ENCODE measurements around the gene ERC1. TPM values are rescaled to one million over a fixed set of nuclear protein-coding genes. Genes with fewer than 3 reads are reported as not detected.

The ERC1 gene
- total RNA-seq, 2 donors from 2014 or later, result 18.9 to 72.9 TPM

DNA sequence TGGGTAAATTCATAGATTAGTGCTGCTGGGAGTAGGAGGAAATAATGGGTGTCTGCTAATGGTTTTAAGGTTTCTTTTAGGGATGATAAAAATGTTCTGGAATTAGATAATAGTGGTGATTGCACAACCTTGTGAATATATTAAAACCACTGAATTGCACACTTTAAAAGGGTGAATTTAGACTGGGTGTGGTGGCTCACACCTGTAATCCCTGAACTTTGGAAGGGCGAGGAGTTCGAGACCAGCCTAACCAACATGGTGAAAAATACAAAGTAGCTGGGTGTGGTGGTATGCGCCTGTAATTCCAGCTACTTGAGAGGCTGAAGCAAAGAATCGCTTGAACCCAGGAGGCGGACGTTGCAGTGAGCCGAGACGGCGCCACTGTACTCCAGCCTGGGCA is 42.8 kb upstream of the ERC1 start:
- WGBS, result 93% methylated on average over 9 of the region's 9 CpGs
- Histone ChIP-seq H3K4me1 (replicated peaks) (no peaks in the 10 kb centered on the region), H3K27me3 (replicated peaks; ENCODE audit: insufficient read depth) (no peaks in the 10 kb centered on the region), H3K9me3 (no peaks in the 10 kb centered on the region), H3K27ac (no peak overlapping the region), H3K4me3 (no peak overlapping the region), H3K36me3 (no peaks in the 10 kb centered on the region)
- no peak for DNase-seq (ENCODE audit: low spot score)
- TF ChIP-seq, protein P1, sequence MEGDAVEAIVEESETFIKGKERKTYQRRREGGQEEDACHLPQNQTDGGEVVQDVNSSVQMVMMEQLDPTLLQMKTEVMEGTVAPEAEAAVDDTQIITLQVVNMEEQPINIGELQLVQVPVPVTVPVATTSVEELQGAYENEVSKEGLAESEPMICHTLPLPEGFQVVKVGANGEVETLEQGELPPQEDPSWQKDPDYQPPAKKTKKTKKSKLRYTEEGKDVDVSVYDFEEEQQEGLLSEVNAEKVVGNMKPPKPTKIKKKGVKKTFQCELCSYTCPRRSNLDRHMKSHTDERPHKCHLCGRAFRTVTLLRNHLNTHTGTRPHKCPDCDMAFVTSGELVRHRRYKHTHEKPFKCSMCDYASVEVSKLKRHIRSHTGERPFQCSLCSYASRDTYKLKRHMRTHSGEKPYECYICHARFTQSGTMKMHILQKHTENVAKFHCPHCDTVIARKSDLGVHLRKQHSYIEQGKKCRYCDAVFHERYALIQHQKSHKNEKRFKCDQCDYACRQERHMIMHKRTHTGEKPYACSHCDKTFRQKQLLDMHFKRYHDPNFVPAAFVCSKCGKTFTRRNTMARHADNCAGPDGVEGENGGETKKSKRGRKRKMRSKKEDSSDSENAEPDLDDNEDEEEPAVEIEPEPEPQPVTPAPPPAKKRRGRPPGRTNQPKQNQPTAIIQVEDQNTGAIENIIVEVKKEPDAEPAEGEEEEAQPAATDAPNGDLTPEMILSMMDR (IDR thresholded peaks at IDR 0.05), result no peak
- TF ChIP-seq POLR2A (IDR thresholded peaks at IDR 0.05) (no peak), POLR2AphosphoS5 (IDR thresholded peaks at IDR 0.05) (no peak)
- intact Hi-C loops (cut with DNase I), result loop anchor here (2.0 kb wide), 2 partner anchors 195 to 377 kb away; partner anchors contain the start of gene WNK1

DNA sequence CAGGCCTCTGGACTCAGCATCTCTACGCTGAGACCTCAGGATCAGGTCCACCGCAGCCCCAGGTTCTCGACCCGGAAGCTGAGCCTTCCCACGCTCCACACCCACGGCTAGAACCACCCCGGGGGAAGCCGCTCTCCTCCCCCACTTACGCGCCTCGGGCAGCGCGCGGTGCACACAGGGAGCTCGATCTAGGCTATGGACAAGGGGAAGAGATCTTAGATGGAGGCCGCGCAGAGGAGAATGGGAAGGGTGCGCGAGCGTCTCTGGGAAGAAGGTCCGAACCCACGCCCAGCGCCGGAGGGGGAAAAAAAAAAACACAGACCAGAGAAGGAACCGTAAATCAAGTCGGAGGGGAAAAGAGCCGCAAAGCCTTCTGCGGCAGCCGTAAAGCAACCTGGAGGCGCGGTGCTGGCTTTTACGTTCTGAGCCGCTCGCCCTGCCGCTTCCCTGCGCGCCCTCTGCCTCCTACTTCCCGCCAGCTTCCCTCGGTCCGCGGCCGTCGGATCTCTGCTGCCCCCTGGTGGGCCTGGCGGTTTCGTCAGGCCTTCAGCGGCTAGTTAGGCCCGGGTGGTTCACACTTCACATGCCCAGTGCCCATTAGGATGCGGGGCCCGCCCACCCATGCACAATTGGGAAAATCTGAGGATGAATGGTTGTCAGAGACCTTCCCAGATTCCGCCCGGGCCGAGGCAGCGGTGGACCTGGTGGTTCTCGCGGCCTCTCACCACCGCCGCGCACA is 41.4 kb upstream of the ERC1 start, which contains the start of gene RAD52:
Gene RAD52 (minus strand): TSS at position 242 of the 739 bp plus-strand sequence. CDS start 16,636 bp downstream, outside the sequence.
- intact Hi-C loops (cut with DNase I), result loop anchor here (2.0 to 5.0 kb wide), 4 partner anchors 132 to 379 kb away; partner anchors contain the start of gene WNK1
- Histone ChIP-seq H3K27ac (peak within 1 kb of the TSS; percentile 84 to 91), H3K9me3 (no peaks in the 10 kb centered on the region)

DNA sequence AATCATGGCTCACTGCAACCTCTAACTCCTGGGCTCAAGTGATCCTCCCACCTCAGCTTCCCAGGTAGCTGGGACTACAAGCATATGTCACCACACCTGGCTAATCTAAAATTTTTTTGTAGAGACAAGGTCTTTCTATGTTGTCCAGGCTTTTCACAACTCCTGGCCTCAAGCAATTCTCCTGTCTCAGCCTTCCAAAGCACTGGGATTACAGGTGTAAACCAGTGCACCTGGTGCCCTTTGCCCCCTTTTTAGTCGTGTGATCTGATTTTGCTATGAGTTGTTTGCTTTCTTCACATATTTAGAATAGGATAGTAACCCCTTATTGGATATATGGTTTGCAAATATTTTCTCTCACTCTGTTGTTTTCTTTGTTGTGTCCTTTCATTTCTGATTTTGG is 39.8 kb upstream of the ERC1 start:
- 30% methylated on average over 1 of the region's 1 CpG for WGBS
- DNase-seq (ENCODE audit: low spot score), result no peak
- Histone ChIP-seq H3K9me3 (no peaks in the 10 kb centered on the region), H3K27ac (no peak overlapping the region), H3K4me1 (replicated peaks) (no peaks in the 10 kb centered on the region), H3K36me3 (no peaks in the 10 kb centered on the region), H3K27me3 (replicated peaks; ENCODE audit: insufficient read depth) (no peaks in the 10 kb centered on the region), H3K4me3 (no peak overlapping the region)
- intact Hi-C loops (cut with DNase I), result loop anchor here (5.0 kb wide), 2 partner anchors 134 to 146 kb away; no protein-coding TSS in a partner anchor
- TF ChIP-seq POLR2A (IDR thresholded peaks at IDR 0.05), result no peak
- TF ChIP-seq POLR2AphosphoS5 (IDR thresholded peaks at IDR 0.05), result no peak
- TF ChIP-seq, protein P1 (IDR thresholded peaks at IDR 0.05), result no peak

More for the DNA sequence above, 41.4 kb upstream of the ERC1 start, which contains the start of gene RAD52:
- WGBS, result 2% methylated on average over 51 of the region's 58 CpGs
- Histone ChIP-seq H3K4me1 (replicated peaks) (no peaks in the 10 kb centered on the region), H3K36me3 (no peaks in the 10 kb centered on the region), H3K4me3 (peak within 1 kb of the TSS; percentile 76 to 78), H3K27me3 (replicated peaks; ENCODE audit: insufficient read depth) (no peaks in the 10 kb centered on the region)
- peak; percentile 97 for DNase-seq (ENCODE audit: low spot score)
- TF ChIP-seq POLR2AphosphoS5 (IDR thresholded peaks at IDR 0.05), result peak; percentile 95
- TF ChIP-seq, protein P1 (IDR thresholded peaks at IDR 0.05), result peak; percentile 98 to 99 (median 99)
- peak; percentile 63 for TF ChIP-seq POLR2A (IDR thresholded peaks at IDR 0.05)

DNA sequence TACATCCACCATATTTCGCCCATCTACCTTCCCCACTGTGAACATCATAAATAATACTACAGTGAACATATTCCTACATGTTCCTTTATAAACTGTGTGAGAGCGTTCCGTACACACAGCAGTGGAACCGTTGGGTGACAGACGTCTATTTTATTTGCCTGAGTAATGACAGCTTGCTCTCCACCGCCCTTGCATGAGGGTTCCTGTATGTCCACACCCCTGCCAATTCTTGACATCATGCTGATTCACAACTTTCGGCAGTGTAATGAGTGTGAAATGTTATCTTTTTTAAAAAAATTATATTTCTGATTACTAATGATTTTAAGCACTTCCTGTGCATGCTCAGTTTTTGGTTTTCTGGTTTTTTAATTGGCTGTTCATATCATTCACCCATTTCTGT is 37.2 kb upstream of the ERC1 start:
- DNase-seq (ENCODE audit: low spot score), result no peak
- Histone ChIP-seq H3K4me3 (no peak overlapping the region), H3K36me3 (no peaks in the 10 kb centered on the region), H3K27me3 (replicated peaks; ENCODE audit: insufficient read depth) (no peaks in the 10 kb centered on the region), H3K9me3 (no peaks in the 10 kb centered on the region), H3K27ac (no peak overlapping the region), H3K4me1 (replicated peaks) (no peaks in the 10 kb centered on the region)
- WGBS, result 55% methylated on average over 7 of the region's 7 CpGs
- intact Hi-C loops (cut with DNase I), result loop anchor here (5.0 kb wide), 2 partner anchors 136 to 144 kb away; no protein-coding TSS in a partner anchor
- TF ChIP-seq, protein P1 (IDR thresholded peaks at IDR 0.05), result no peak
- TF ChIP-seq POLR2A (IDR thresholded peaks at IDR 0.05) (no peak), POLR2AphosphoS5 (IDR thresholded peaks at IDR 0.05) (no peak)
